ENCODE data around the gene DPYD.

Gene DPYD

DNA sequence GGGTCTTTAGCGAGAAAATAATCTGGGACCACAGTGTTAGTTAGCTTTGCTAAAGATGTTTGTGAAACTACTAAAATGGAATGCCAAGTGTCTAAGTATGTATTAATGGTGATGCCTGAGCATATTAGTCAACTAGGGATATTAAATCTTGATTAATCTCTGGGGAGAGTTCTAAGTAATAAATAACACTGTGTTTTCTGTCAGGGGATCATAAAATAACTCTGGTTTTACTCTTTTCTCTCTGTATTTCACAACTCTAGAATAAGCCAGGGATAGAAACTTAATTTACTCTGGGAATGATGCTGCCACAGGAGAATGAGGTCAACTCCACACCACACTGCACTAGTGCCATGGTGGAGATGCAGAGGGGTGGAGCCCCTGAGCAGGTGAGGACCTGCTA lies 800.0 kb downstream of the DPYD start:
- no peak for DNase-seq

DNA sequence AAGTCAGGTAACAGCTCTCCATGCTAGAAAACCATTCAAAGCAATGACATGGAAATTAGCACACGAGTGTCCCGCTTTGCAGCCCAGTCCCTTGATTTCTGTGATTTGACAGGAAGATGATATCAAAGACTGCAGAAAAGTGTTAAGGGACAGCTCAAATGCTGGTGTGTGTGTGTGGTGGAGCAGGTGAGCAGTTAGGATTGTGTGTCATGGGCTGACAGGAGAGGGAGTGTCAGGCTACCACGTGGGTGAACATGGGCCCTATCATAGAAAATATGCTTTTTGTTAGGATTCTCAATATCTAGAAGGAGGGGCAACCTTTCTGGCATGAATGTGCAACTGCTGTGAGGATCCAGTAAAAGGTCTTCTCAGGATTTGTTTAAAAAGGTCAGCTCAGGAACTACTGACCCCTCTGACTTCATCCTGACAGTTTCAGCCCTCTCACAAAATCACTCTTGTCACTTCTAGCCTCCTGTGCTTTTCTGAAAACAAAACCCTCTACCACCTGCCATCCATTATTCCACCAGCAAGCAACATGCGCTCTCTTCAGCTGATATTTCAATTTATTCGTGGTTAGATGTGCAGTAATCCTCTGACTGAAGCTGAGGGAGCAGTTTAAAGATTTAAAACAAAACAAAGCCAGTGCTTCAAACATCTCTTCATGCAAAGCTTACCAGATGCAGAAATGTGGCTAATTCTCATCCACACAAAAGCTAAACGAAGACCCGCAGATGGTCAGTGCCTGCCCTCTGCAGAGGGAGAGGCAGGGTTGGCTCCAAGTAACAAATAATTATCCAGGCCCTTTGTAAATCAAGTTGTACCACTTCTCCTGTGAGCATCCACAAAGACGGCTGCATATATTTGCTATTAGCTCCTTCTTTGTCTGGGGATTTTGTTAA lies 801.3 kb downstream of the DPYD start:
- H3K36me3 ChIP-seq (replicated peaks; ENCODE audit: insufficient read depth, low read length), result no peaks in the 10 kb centered on the region
- no peak overlapping the region for H2AFZ ChIP-seq (ENCODE audit: low read length)
- H3K79me2 ChIP-seq (ENCODE audit: low read length), result no peaks in the 10 kb centered on the region
- H3K4me3 ChIP-seq (ENCODE audit: low read length), result no peak overlapping the region
- H3K27ac ChIP-seq (ENCODE audit: low read length), result no peak overlapping the region
- no peak overlapping the region for H3K4me2 ChIP-seq (ENCODE audit: low read depth, low read length)
- H3K27me3 ChIP-seq (replicated peaks; ENCODE audit: insufficient read depth, low read length), result no peaks in the 10 kb centered on the region
- DNase-seq, result no peak
- no peak overlapping the region for H3K9ac ChIP-seq (ENCODE audit: low read length)
- TF ChIP-seq, protein P1, sequence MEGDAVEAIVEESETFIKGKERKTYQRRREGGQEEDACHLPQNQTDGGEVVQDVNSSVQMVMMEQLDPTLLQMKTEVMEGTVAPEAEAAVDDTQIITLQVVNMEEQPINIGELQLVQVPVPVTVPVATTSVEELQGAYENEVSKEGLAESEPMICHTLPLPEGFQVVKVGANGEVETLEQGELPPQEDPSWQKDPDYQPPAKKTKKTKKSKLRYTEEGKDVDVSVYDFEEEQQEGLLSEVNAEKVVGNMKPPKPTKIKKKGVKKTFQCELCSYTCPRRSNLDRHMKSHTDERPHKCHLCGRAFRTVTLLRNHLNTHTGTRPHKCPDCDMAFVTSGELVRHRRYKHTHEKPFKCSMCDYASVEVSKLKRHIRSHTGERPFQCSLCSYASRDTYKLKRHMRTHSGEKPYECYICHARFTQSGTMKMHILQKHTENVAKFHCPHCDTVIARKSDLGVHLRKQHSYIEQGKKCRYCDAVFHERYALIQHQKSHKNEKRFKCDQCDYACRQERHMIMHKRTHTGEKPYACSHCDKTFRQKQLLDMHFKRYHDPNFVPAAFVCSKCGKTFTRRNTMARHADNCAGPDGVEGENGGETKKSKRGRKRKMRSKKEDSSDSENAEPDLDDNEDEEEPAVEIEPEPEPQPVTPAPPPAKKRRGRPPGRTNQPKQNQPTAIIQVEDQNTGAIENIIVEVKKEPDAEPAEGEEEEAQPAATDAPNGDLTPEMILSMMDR (IDR thresholded peaks at IDR 0.05; ENCODE audit: low read length), result no peak
- TF ChIP-seq EZH2 (optimal IDR thresholded peaks at IDR 0.05; ENCODE audit: low read depth, low read length), result no peak
- no peak for TF ChIP-seq EZH2phosphoT487 (IDR thresholded peaks at IDR 0.05; ENCODE audit: low read length)
- no peaks in the 10 kb centered on the region for H3K9me2 ChIP-seq (replicated peaks; ENCODE audit: insufficient read depth, low read length)
- no peaks in the 10 kb centered on the region for H3K9me3 ChIP-seq (replicated peaks; ENCODE audit: insufficient read depth, low read length)
- no peaks in the 10 kb centered on the region for H3K4me1 ChIP-seq (ENCODE audit: low read length)
- no peaks in the 10 kb centered on the region for H4K20me1 ChIP-seq (ENCODE audit: insufficient read depth, low read length)
- no peaks in the 10 kb centered on the region for H3F3A ChIP-seq (ENCODE audit: insufficient read depth, low read length)

More for the DNA sequence above, 800.0 kb downstream of the DPYD start:
- no peaks in the 10 kb centered on the region for H3K9me2 ChIP-seq (replicated peaks; ENCODE audit: insufficient read depth, low read length)
- no peaks in the 10 kb centered on the region for H3F3A ChIP-seq (ENCODE audit: insufficient read depth, low read length)
- no peak for TF ChIP-seq EZH2phosphoT487 (IDR thresholded peaks at IDR 0.05; ENCODE audit: low read length)
- TF ChIP-seq, protein P1 (IDR thresholded peaks at IDR 0.05; ENCODE audit: low read length), result no peak
- no peak for TF ChIP-seq EZH2 (optimal IDR thresholded peaks at IDR 0.05; ENCODE audit: low read depth, low read length)
- no peak overlapping the region for H3K27ac ChIP-seq (ENCODE audit: low read length)
- no peaks in the 10 kb centered on the region for H3K36me3 ChIP-seq (replicated peaks; ENCODE audit: insufficient read depth, low read length)
- no peaks in the 10 kb centered on the region for H3K9me3 ChIP-seq (replicated peaks; ENCODE audit: insufficient read depth, low read length)
- no peaks in the 10 kb centered on the region for H3K79me2 ChIP-seq (ENCODE audit: low read length)
- H3K27me3 ChIP-seq (replicated peaks; ENCODE audit: insufficient read depth, low read length), result no peaks in the 10 kb centered on the region
- no peak overlapping the region for H3K4me2 ChIP-seq (ENCODE audit: low read depth, low read length)
- no peaks in the 10 kb centered on the region for H3K4me1 ChIP-seq (ENCODE audit: low read length)
- H3K4me3 ChIP-seq (ENCODE audit: low read length), result no peak overlapping the region
- H3K9ac ChIP-seq (ENCODE audit: low read length), result no peak overlapping the region
- no peak overlapping the region for H2AFZ ChIP-seq (ENCODE audit: low read length)
- H4K20me1 ChIP-seq (ENCODE audit: insufficient read depth, low read length), result no peaks in the 10 kb centered on the region

DNA sequence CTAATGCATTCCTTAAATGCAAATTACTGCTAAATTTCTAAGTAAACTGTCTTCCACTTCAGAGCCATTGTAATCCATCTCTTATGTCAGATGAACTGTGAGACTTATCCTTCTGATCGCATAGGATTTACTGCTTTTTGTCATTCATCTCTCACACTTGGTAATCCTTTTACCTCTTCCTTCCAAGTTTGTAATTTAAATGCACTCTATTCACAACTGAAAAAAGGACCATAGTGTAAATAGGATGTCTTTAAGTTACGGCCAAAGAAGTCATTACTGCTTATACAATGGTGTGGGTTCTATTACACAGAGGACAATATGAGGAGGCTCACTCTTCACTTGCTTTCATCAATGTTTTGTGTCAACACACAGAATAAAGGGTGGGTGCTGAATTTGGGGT lies 806.0 kb downstream of the DPYD start:
- DNase-seq, result no peak
- no peak overlapping the region for H3K9ac ChIP-seq (ENCODE audit: low read length)
- H3F3A ChIP-seq (ENCODE audit: insufficient read depth, low read length), result no peaks in the 10 kb centered on the region
- no peaks in the 10 kb centered on the region for H3K36me3 ChIP-seq (replicated peaks; ENCODE audit: insufficient read depth, low read length)
- no peak overlapping the region for H3K27ac ChIP-seq (ENCODE audit: low read length)
- H3K79me2 ChIP-seq (ENCODE audit: low read length), result no peaks in the 10 kb centered on the region
- no peaks in the 10 kb centered on the region for H3K4me1 ChIP-seq (ENCODE audit: low read length)
- H4K20me1 ChIP-seq (ENCODE audit: insufficient read depth, low read length), result no peaks in the 10 kb centered on the region
- H3K4me3 ChIP-seq (ENCODE audit: low read length), result no peak overlapping the region
- no peaks in the 10 kb centered on the region for H3K9me3 ChIP-seq (replicated peaks; ENCODE audit: insufficient read depth, low read length)
- H3K4me2 ChIP-seq (ENCODE audit: low read depth, low read length), result no peak overlapping the region
- no peak for TF ChIP-seq EZH2phosphoT487 (IDR thresholded peaks at IDR 0.05; ENCODE audit: low read length)
- no peak for TF ChIP-seq EZH2 (optimal IDR thresholded peaks at IDR 0.05; ENCODE audit: low read depth, low read length)
- TF ChIP-seq, protein P1 (IDR thresholded peaks at IDR 0.05; ENCODE audit: low read length), result no peak
- H2AFZ ChIP-seq (ENCODE audit: low read length), result no peak overlapping the region
- H3K27me3 ChIP-seq (replicated peaks; ENCODE audit: insufficient read depth, low read length), result no peaks in the 10 kb centered on the region
- no peaks in the 10 kb centered on the region for H3K9me2 ChIP-seq (replicated peaks; ENCODE audit: insufficient read depth, low read length)
